Activated CD8-positive, alpha-beta memory T cell treated with anti-CD3 and anti-CD28 coated beads for 4 hours (primary cell): ENCODE data around the gene UNC79.

Source experiments
- DNase-seq, 2 donors: peaks; one replicate each; pipeline ENCODE4 v3.0.0-alpha.2; 2020; ENCODE audit warnings: low read depth in 2 of 2

UNC79 gene

GRCh38 chr14:93708311-93708734 lies 277.6 kb downstream of the UNC79 start:
- DNase-seq, result no peak

- no peak for DNase-seq
Measured at GRCh38 chr14:93708800-93709199, 278.1 kb downstream of the UNC79 start.

GRCh38 chr14:93709249-93709648 lies 278.5 kb downstream of the UNC79 start:
- no peak for DNase-seq

GRCh38 chr14:93712079-93712837 lies 281.5 kb downstream of the UNC79 start:
- DNase-seq, result no peak

- no peak for DNase-seq
Measured at GRCh38 chr14:93712838-93713724, 282.3 kb downstream of the UNC79 start.

- no peak for DNase-seq
Measured at GRCh38 chr14:93713726-93714405, 283.1 kb downstream of the UNC79 start.

- DNase-seq, result no peak
Measured at GRCh38 chr14:93714605-93715004, 283.9 kb downstream of the UNC79 start.

- no peak for DNase-seq
Measured at GRCh38 chr14:93715279-93715927, 284.7 kb downstream of the UNC79 start.

GRCh38 chr14:93716002-93716745 lies 285.4 kb downstream of the UNC79 start:
- DNase-seq, result no peak

GRCh38 chr14:93716746-93717667 lies 286.3 kb downstream of the UNC79 start:
- no peak for DNase-seq

GRCh38 chr14:93717668-93718320 lies 287.1 kb downstream of the UNC79 start:
- DNase-seq, result no peak

- DNase-seq, result no peak
Measured at GRCh38 chr14:93719256-93719655, 288.5 kb downstream of the UNC79 start.

- DNase-seq, result no peak
Measured at GRCh38 chr14:93720076-93720815, 289.5 kb downstream of the UNC79 start.

- DNase-seq, result no peak
Measured at GRCh38 chr14:93720981-93721483, 290.3 kb downstream of the UNC79 start.

- no peak for DNase-seq
Measured at GRCh38 chr14:93723001-93723400, 292.3 kb downstream of the UNC79 start.

GRCh38 chr14:93725002-93725582 lies 294.4 kb downstream of the UNC79 start:
- DNase-seq, result no peak

GRCh38 chr14:93725993-93726392 lies 295.3 kb downstream of the UNC79 start:
- DNase-seq, result no peak
